HepG2 (cell line): ENCODE data around the gene R3HDM4. TPM values are rescaled to one million over a fixed set of nuclear protein-coding genes. Genes with fewer than 3 reads are reported as not detected.

Source experiments
- AGO1 ChIP-seq: fragments of 200-400 bp; formaldehyde crosslinking; IDR thresholded peaks from 2 replicates; pipeline ENCODE4 v1.6.1; 2017; ENCODE audit warnings: mild to moderate bottlenecking, low read depth, low read length, moderate library complexity; ENCODE audit not compliant: poor library complexity, severe bottlenecking
- CBFB ChIP-seq: sonication (generic); formaldehyde crosslinking; IDR thresholded peaks from 2 replicates; pipeline ENCODE4 v1.4.0; 2020; ENCODE audit warnings: missing genetic modification reagents
- CHD2 ChIP-seq: IDR thresholded peaks from 2 replicates; pipeline ENCODE4 v1.6.1; 2011; ENCODE audit warnings: low read depth, low read length, improper control_type of control experiment
- HNRNPL ChIP-seq: fragments of 200-400 bp; formaldehyde crosslinking; IDR thresholded peaks from 2 replicates; pipeline ENCODE4 v1.6.1; 2017; ENCODE audit warnings: mild to moderate bottlenecking, low read depth, low read length
- HOXA3 ChIP-seq: sonication (generic); formaldehyde crosslinking; IDR thresholded peaks from 2 replicates; pipeline ENCODE4 v1.5.0; 2020; ENCODE audit warnings: missing genetic modification reagents
- MAZ ChIP-seq, 2 experiments: sonication (generic) in 1 of 2; formaldehyde crosslinking in 1 of 2; IDR thresholded peaks; 2 replicates each; pipeline versions ENCODE4 v1.5.0 to v1.6.1; 2012 to 2020; ENCODE audit warnings: low read depth in 2 of 2, mild to moderate bottlenecking in 2 of 2, borderline replicate concordance in 1 of 2, improper control_type of control experiment in 1 of 2, low read length in 1 of 2, missing genetic modification reagents in 1 of 2, moderate library complexity in 1 of 2
- MXI1 ChIP-seq: IDR thresholded peaks from 3 replicates; pipeline ENCODE4 v1.6.1; 2012; ENCODE audit warnings: low read depth, low read length, inconsistent platforms, borderline replicate concordance
- SOX5 ChIP-seq: IDR thresholded peaks from 2 replicates; pipeline ENCODE4 v1.6.1; 2016; ENCODE audit warnings: borderline replicate concordance
- TRIM24 ChIP-seq: sonication (generic); formaldehyde crosslinking; IDR thresholded peaks from 2 replicates; pipeline ENCODE4 v1.8.0; 2022; ENCODE audit warnings: mild to moderate bottlenecking, missing genetic modification reagents
- WIZ ChIP-seq: sonication (generic); formaldehyde crosslinking; IDR thresholded peaks from 2 replicates; pipeline ENCODE4 v1.5.1; 2020; ENCODE audit warnings: mild to moderate bottlenecking, missing genetic modification reagents
- ZHX1 ChIP-seq: sonication (generic); formaldehyde crosslinking; IDR thresholded peaks from 2 replicates; pipeline ENCODE4 v1.8.1; 2022; ENCODE audit warnings: low read depth, mild to moderate bottlenecking, missing genetic modification reagents
- ZNF232 ChIP-seq: sonication (generic); formaldehyde crosslinking; IDR thresholded peaks from 2 replicates; pipeline ENCODE4 v1.4.0; 2020; ENCODE audit warnings: missing genetic modification reagents, borderline replicate concordance
- ZNF281 ChIP-seq: sonication (generic); formaldehyde crosslinking; IDR thresholded peaks from 2 replicates; pipeline ENCODE4 v1.4.0; 2020; ENCODE audit warnings: missing genetic modification reagents, borderline replicate concordance
- ZNF761 ChIP-seq: sonication (generic); formaldehyde crosslinking; conservative IDR thresholded peaks from 2 replicates; pipeline ENCODE4 v1.4.0; 2020; ENCODE audit warnings: mild to moderate bottlenecking, missing genetic modification reagents
- polyA plus RNA-seq, 8 experiments: library from polyadenylated mRNA; depleted of rRNA in 3 of 8; stranded (reverse) in 7 of 8; unstranded in 1 of 8; fragments of >200 nt; fragmentation: Illumina TruSeq in 4 of 8; extraction: Trizol in 4 of 8; gene quantifications; 2 replicates each; pipeline versions ENCODE4 v1.2.1 to v1.2.3, GENCODE V29; 2011 to 2016; ENCODE audit warnings: low read depth in 4 of 8, missing spikeins in 1 of 8, mixed read lengths in 1 of 8; ENCODE audit not compliant: insufficient read depth in 1 of 8
- total RNA-seq, 5 experiments: library from RNA; depleted of rRNA; stranded (reverse); fragments of >200 nt; fragmentation: Illumina TruSeq; extraction: Trizol; gene quantifications; 2 replicates each; pipeline ENCODE4 v1.2.3, GENCODE V29; 2016; ENCODE audit warnings: low read depth in 1 of 5
- TF ChIP-seq, protein P1 (sequence below): sonication (generic); formaldehyde crosslinking; IDR thresholded peaks from 2 replicates; pipeline ENCODE4 v1.5.1; 2020; ENCODE audit warnings: mild to moderate bottlenecking, missing genetic modification reagents, moderate library complexity
- TF ChIP-seq, protein P2 (sequence below): sonication (generic); formaldehyde crosslinking; IDR thresholded peaks from 2 replicates; pipeline ENCODE4 v1.5.1; 2020; ENCODE audit warnings: missing genetic modification reagents, mild to moderate bottlenecking, borderline replicate concordance

R3HDM4 gene
- total and polyA plus RNA-seq, 2 of the 13 experiments (the other 11 are each of a cell fraction or from before 2014, with no cell fraction given) = 26.2 to 26.9 TPM

- TF ChIP-seq ZHX1 (CRISPR knock-in tag) (peak; percentile 81; the same call in 1 of the 2 replicates), MAZ (IDR thresholded peaks at IDR 0.05; ENCODE audit: borderline replicate concordance, low read depth, low read length) (0 out of 2 replicates have a peak, but pooled peaks have one; percentile 7), MAZ (CRISPR knock-in tag; IDR thresholded peaks at IDR 0.05; ENCODE audit: low read depth) (no peak), HOXA3 (CRISPR knock-in tag) (peak; percentile 75), CHD2 (no peak), ZNF232 (no peak), ZNF281 (CRISPR knock-in tag) (no peak), HNRNPL (0 out of 2 replicates have a peak, but pooled peaks have one; percentile 26), ZNF761 (CRISPR knock-in tag) (no peak), TRIM24 (CRISPR knock-in tag) (no peak), SOX5 (CRISPR knock-in tag) (no peak), AGO1 (peak; percentile 81), CBFB (CRISPR knock-in tag) (no peak), WIZ (CRISPR knock-in tag) (no peak), MXI1 (no peak)
- TF ChIP-seq, protein P1, sequence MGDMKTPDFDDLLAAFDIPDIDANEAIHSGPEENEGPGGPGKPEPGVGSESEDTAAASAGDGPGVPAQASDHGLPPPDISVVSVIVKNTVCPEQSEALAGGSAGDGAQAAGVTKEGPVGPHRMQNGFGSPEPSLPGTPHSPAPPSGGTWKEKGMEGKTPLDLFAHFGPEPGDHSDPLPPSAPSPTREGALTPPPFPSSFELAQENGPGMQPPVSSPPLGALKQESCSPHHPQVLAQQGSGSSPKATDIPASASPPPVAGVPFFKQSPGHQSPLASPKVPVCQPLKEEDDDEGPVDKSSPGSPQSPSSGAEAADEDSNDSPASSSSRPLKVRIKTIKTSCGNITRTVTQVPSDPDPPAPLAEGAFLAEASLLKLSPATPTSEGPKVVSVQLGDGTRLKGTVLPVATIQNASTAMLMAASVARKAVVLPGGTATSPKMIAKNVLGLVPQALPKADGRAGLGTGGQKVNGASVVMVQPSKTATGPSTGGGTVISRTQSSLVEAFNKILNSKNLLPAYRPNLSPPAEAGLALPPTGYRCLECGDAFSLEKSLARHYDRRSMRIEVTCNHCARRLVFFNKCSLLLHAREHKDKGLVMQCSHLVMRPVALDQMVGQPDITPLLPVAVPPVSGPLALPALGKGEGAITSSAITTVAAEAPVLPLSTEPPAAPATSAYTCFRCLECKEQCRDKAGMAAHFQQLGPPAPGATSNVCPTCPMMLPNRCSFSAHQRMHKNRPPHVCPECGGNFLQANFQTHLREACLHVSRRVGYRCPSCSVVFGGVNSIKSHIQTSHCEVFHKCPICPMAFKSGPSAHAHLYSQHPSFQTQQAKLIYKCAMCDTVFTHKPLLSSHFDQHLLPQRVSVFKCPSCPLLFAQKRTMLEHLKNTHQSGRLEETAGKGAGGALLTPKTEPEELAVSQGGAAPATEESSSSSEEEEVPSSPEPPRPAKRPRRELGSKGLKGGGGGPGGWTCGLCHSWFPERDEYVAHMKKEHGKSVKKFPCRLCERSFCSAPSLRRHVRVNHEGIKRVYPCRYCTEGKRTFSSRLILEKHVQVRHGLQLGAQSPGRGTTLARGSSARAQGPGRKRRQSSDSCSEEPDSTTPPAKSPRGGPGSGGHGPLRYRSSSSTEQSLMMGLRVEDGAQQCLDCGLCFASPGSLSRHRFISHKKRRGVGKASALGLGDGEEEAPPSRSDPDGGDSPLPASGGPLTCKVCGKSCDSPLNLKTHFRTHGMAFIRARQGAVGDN (CRISPR knock-in tag) = 0 out of 2 replicates have a peak, but pooled peaks have one; percentile 11
- TF ChIP-seq, protein P2, sequence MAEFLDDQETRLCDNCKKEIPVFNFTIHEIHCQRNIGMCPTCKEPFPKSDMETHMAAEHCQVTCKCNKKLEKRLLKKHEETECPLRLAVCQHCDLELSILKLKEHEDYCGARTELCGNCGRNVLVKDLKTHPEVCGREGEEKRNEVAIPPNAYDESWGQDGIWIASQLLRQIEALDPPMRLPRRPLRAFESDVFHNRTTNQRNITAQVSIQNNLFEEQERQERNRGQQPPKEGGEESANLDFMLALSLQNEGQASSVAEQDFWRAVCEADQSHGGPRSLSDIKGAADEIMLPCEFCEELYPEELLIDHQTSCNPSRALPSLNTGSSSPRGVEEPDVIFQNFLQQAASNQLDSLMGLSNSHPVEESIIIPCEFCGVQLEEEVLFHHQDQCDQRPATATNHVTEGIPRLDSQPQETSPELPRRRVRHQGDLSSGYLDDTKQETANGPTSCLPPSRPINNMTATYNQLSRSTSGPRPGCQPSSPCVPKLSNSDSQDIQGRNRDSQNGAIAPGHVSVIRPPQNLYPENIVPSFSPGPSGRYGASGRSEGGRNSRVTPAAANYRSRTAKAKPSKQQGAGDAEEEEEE (CRISPR knock-in tag) = no peak
These were observed 51.1 kb downstream of the R3HDM4 start (continued) for GRCh38 chr19:861756-862580.
